Measurements from ENCODE around the gene SV2C.

DNA sequence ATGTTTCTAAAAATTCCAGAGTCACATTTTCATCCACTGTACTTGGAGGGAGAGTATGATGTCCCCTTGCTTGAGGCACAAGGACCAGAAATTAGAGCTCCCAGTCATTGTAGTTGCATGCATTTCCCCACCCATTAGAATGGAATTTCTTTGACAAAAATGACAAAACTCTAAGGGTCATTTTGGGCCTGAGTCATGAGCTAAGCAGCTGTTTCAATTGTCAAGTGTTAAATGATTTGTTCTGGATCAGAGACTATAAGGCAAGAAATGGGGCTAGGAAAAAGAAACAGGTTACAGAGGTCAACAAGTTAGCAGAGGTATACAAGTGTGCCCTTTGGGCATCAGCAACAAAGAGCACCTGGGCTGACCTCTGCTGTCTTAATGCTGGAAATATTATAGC lies 188.7 kb downstream of the SV2C start:
- no peak for TF ChIP-seq FOXA1 (IDR thresholded peaks at IDR 0.05)
- TF ChIP-seq HDGF (IDR thresholded peaks at IDR 0.05; ENCODE audit: borderline replicate concordance), result no peak
- no peak for TF ChIP-seq CTBP1 (IDR thresholded peaks at IDR 0.05; ENCODE audit: borderline replicate concordance)
- no peak for TF ChIP-seq ARNT (IDR thresholded peaks at IDR 0.05)
- no peak for TF ChIP-seq FOXK2 (IDR thresholded peaks at IDR 0.05)
- TF ChIP-seq ZNF384 (IDR thresholded peaks at IDR 0.05), result no peak
- TF ChIP-seq SP1 (IDR thresholded peaks at IDR 0.05), result no peak
- no peak for TF ChIP-seq ELF4 (IDR thresholded peaks at IDR 0.05)
- no peak for TF ChIP-seq BHLHE40 (IDR thresholded peaks at IDR 0.05; ENCODE audit: borderline replicate concordance)
- no peak for TF ChIP-seq FOXM1 (IDR thresholded peaks at IDR 0.05; ENCODE audit: borderline replicate concordance)
- no peak for TF ChIP-seq TARDBP (IDR thresholded peaks at IDR 0.05)
- TF ChIP-seq SUZ12 (IDR thresholded peaks at IDR 0.05), result no peak

Data from HEK293T (cell line).